Measurements from ENCODE around the gene UPK3A.
A peak's percentile ranks its signal among the peaks of the same experiment; 100 is the strongest.
"Not testable (repeated sequence)": the region's sequence is repeated elsewhere in the genome, so short reads cannot be mapped to it uniquely, and the experiment has no call there.

The UPK3A gene

DNA sequence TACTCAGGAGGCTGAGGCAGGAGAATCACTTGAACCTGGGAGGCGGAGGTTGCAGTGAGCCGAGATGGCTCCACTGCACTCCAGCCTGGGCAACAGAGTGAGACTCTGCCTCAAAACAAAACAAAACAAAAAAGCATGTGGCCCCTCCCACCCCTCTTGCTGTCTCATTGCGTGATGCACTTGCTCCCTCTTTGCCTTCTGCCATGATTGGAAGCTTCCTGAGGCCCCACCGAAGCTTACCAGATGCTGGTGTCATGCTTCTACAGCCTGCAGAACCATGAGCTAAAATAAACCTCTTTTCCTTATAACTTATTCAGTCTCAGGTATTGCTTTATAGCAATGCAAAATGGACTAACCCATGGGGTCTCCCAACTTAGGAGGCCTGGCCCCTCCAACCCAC is 26.8 kb upstream of the UPK3A start:
- DNase-seq (ENCODE audit: low read depth in 2 of 2), result not testable (repeated sequence)

DNA sequence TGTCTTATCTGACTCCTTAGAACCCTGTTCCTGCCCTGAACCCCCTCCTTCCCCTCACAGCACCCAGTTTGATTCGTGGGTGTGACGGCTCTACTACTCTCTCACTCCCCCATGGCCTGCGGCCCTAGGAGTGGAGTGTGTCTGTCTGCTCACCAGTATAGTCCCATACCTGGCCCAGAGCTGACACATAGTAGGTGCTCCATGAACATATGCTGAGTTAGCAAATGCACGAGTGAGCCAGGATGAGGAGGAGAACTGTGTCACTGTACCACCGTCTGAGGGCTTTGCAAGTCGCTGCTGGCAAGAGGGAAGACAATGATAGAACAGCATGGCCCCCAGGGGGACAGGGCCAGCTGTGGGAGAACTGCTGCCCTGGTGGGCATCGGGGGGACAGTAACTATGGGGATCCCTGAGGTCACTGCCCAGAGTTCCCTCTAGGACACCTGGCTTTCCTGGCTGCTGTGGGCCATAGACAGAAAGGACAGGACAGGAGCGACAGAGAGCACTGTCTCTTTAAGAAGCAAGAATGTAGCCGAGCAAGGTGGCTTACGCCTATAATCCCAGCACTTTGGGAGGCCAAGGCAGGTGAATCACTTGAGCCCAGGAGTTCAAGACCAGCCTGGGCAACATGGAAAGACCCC is 24.9 kb upstream of the UPK3A start:
- DNase-seq (ENCODE audit: low read depth in 2 of 2), result no peak

GRCh38 chr22:45260395-45260759 is 24.4 kb upstream of the UPK3A start:
- DNase-seq (ENCODE audit: low read depth in 2 of 2), result not testable (repeated sequence)

GRCh38 chr22:45261407-45262088 is 23.2 kb upstream of the UPK3A start:
- DNase-seq (ENCODE audit: low read depth in 2 of 2), result no peak

DNA sequence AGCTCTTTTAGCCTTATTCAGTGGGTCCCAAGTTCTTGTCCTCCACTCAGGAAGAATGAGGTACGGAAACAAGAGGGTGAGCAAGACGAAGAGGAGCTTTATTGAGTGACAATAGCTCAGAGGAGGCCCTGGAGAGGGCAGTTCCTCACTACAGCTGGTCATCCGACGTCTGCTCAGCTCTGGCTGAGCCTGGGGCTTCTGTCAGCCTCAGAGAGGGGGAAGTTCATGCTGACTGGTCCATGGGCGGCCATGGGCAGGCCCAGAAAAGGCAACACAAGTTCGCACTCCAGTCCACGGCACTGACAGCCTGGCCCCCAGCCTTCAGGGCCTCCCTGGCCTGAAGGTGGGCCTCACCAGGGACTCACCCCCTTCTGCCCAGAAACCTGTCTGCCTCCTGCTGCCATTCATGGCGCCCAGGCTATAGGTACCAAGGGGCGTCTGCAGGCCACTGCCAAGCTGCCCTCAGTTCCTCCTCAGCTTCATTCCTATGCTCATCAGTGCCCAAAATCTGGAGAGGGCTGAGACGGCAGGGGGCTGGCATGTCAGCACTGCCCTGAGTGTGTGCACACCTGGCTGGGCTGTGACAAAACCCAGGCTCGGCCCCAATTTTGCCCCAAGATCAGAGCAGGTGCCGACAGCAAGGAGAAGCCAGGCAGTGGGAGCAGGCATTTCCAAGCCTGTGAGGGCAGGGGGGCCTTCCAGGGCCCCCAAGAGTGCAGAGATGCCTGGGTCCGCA is 22.4 kb upstream of the UPK3A start:
- DNase-seq (ENCODE audit: low read depth in 2 of 2), result no peak

DNA sequence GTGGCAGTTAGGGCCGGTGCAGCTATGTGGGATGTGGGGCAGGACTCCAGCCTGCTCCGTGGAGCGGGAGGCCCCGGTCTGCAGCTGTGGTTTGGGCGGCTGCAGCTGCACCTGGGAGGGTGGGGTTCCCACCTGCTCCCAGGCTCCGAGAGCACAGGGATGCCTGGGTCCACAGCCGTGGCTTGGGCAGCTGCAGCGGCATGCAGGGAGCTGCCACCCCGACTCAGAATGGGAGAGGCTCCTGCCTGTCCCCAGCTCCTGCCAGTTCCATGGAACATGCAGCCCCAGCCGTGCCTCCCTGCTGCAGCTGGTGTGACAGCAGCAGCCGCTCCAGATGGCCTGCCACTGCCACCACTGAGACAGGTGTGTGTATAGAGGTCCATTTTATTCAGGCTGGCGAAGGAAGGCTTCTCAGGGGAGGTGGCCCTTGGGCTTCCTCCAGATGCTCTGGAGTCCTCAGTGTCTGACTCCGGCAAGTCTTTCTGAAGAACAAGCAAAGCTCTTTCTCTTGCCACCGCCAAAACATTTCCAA is 21.8 kb upstream of the UPK3A start:
- no peak for DNase-seq (ENCODE audit: low read depth in 2 of 2)

DNA sequence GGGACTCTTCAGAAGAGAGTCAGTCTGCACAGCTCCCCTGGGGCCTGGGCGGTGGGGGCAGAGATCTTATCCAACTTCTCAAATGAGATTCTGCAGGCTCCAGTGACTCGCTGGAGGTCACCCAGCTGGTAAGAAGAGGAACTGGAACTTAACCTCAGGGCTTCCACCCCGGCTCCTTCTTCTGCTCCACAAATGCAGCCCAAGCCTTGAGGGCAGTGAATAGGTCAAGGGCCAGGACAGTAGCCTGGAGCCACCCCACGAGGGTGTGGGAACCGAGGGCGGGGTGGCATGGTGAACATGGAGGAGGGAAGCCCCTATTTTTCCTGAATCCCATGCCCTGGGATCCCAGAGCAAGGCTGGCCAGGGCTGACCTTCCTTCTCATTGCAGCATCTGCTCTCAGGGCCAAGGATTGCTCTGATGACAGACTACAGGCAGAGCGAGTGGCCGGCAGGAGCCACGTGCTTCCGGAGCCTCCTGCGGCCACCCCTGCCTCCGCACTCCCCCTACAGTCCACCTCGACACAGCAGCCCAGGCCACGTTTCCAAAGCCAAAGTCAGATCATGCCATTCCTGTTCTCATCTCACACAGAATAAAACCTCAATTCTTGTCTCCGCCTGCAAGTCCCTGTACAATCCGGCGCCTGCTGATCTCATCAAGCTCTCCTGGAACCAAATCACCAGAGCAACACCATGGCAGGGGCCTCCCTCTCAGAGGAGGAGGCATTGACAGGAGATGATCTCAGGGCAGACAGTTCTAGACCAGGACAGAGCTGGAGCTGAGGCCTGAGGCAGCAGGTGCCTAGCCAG is 21.1 kb upstream of the UPK3A start:
- DNase-seq (ENCODE audit: low read depth in 2 of 2), result no peak

GRCh38 chr22:45265535-45265934 is 19.2 kb upstream of the UPK3A start:
- DNase-seq (ENCODE audit: low read depth in 2 of 2), result no peak

- DNase-seq (ENCODE audit: low read depth in 2 of 2), result no peak
Measured at GRCh38 chr22:45268167-45268957, 16.4 kb upstream of the UPK3A start.

DNA sequence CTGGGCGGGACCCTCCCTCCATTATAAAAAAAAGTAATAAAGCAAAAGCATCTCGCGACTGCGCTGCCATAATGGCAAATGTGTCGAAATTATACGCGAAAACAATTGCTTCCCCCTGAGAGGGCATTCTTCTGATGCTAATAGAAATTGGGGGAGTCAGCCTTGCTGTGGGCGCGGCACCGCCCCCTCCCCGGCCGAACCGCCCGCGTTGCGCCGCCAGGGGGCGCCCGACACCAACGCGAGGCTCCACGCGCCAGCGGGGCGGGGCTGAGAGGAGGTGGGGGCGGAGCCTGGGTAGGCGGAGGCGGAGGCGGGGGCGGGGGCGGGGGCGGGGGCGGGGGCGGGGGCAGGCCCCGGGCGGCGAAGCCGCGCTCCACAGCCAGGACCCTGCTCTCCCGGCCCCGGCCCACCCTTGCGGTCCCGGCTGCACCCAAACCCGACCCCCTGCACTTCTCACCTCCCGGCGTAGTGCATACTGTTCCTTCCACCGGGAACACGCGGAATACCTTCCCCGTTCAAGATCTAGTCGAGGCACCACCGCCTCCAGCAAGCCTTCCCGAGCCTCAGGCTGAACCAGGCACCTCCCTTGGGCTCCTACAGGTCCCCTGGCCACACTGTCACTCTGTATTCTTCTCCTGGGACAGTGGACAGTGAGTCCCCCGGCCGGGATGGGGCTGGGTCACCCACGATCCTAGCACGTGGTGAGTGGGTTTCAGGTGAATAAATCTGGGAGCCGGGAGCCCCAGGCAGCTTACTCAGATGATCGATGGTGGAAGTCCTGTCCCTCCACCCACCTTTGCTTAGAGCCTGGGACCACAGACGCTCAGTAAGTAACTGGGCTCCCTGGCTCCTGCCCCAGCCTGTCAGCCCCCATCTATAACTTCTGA is 15.5 kb upstream of the UPK3A start:
- DNase-seq (ENCODE audit: low read depth in 2 of 2), result peak; percentile 72 to 79

DNA sequence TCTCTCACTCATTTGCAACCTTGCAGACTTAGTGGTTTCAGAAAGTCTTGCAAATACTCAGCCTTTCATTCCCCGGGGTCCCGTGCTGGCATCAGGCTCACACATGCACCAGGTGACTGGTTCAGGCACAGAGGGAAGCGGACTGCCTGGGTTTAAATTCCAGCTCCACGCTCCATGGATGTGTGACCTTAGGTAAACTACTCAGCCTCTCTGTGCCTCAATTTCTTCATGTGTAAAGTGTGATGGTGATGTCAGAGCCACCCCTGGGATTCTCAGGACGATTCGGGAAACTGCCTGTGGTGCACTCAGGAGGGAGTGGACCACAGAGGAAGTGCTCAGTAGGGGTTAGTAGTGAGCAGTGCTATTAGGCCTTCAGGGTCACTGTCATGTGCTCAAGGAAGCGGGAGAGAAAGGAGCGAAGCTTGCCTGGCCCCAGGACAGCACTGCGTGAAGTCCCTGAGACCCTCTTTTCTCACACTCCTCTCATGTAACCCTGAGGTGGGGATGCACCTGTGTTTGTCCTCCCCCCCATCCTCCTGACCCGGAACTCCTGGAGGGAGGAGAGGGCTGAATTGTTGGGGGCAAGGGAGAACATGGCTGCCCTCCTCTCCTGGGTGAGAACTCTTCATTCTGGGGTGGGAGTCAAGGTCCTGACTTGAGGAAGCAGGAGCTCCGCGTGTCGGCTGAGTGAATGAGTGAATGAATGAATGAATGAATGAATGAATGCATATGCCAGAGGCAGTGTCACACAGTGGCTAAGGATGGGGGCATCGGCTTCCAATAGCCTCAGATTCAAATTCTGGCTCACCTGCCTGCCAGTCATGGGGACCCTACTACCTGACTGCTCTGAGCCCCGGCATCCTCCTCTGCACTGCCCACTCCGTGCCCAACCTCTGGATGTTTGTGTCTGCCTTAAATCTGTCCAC is 14.4 kb upstream of the UPK3A start:
- DNase-seq (ENCODE audit: low read depth in 2 of 2), result no peak

DNA sequence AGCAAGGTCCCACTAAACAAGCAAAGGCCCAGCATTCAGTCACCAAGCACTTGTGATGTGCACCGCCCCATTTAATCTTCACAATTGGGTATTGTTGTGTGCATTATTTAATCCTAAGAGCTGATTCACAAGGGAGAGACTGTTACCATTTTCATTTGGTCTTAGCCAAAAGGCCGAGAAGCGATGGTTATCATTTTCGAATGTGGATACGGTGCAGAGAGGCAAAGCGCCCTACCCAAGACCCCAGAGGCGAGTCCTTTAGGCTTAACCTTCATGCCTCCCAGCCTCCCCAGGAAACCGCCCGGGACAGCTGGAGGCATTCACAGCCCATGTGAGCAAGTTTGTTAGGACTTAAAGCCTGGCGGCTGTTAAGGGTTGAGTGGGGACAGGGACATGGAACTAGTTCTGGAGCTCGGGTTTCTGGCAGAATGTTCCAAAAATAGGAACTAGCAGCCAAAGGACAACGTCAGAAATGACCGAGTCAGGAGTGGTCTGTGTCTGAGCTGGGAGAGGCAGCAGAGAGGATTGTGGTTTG is 13.0 kb upstream of the UPK3A start:
- DNase-seq (ENCODE audit: low read depth in 2 of 2), result no peak

DNA sequence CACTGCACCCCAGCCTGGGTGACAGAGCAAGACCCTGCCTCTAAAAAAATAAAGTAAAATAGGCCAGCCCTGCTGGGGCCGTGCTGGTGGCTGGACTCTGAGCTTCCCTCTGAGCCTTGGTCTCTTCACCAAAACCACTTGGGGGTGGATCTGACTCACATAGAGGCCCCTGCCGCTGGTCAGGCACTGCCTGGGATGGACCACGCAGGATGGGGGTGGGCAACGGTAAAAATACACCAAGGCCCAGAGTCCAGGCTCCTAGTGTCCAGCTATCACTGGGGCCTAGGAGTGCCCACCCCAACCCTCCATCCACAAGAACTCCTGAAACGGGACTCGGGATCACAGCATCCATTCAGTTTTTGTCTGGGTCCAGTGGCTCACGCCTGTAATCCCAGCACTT is 12.3 kb upstream of the UPK3A start:
- no peak for DNase-seq (ENCODE audit: low read depth in 2 of 2)

DNA sequence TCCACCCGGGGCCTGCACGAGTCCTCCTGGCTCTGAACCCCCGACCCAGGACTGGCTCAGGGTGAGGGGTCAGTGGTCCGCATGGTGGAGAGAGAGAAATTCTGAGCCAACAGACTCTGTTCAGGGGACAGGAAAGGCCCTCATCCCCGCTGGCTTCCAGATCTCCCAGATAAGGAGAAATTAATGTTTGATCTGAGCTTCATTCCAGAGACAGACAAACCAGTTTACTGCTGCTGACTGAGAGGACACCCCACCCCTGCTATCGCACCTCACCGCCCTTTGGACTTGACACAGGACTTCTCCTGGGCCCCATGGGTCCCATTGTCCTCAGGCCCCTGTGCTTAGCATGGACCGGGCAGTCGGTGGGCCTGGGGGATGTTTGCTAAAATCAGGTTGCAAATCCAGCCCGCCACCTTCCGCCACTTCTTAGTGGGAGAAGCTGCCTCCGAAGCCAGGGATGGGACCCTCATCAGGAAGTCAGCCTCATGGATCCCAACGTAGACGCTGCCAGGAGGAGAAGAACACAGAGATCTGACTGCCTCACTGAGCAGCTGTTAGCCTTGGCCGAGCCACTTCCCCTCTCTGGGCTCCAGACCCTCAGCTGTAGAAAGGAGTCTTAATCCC is 11.2 kb upstream of the UPK3A start:
- DNase-seq (ENCODE audit: low read depth in 2 of 2), result no peak

GRCh38 chr22:45276507-45277105 is 8.1 kb upstream of the UPK3A start:
- DNase-seq (ENCODE audit: low read depth in 2 of 2), result no peak

DNA sequence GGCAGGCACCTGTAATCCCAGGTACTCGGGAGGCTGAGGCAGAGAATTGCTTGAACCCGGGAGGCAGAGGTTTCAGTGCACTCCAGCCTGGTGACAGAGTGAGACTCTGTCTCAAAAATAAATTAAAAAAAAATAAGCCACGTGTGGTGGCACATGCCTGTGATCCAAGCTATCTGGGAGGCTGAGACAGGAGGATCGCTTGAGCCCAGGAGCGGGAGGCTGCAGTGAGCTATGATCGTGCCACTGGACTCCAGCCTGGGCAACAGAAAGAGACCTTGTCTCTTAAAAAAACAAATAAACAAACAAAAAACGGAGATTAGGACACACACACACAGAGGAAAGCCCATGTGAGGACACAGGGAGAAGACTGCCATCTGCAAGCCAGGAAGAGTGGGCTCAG is 7.0 kb upstream of the UPK3A start:
- not testable (repeated sequence) for DNase-seq (ENCODE audit: low read depth in 2 of 2)

DNA sequence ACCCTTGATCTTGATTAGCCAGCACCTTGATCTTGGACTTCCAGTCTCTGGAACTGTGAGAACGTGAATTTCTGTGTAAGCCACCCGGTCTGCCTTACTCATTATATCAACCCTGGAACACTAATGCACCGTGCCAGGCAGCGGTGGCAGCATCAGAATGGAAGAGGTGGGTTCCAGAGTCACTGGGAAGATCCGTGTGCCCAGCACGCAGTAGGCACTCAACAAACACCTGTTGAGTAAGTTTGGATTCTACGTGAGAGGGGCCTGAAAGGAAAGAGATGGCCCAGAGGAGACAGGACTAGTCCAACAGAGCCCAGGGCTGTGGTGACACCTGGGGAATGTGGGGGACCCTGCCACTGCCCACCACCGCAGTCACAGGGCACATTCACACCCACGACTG is 6.6 kb upstream of the UPK3A start:
- DNase-seq (ENCODE audit: low read depth in 2 of 2), result no peak

GRCh38 chr22:45280587-45280980 is 4.2 kb upstream of the UPK3A start:
- no peak for DNase-seq (ENCODE audit: low read depth in 2 of 2)
